ENCODE measurements around the gene MRPS31. TPM values are rescaled to one million over a fixed set of nuclear protein-coding genes. Genes with fewer than 3 reads are reported as not detected.

The MRPS31 gene
- 41.6 and 42.6 TPM in 2 replicates for total RNA-seq

DNA sequence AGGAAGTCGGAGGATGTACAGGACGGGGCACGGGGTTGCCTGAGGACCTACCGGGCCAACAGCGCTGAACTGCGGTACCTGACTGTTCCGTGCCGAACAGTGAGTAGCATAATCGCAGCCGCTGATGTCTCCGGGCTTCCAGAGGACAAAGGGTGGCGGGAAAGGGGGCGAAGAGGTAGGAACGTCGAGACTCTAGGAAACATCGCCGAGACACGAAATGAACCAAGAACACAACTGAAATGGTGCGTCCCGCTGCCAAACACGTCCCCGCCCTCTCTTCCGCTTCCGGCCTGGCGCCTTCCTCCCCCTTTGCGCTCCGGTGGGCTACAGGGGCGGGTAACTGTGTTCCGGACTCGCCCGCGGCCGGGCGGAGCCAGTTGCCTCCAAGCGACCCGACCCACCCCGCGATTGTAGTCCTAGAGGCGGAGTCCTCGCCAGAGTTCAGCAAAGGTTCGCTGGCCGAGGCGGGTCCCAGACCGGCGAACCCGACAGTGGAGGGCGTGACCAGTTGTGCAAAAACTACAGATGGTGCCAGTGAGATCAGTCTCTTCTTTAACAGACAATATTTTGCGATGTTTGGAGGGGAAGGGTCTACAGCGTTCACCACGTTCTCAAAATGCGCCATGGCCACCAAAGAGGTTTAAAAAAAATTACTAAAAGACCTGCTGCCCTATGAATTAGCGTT lies at the start of gene MRPS31:
TSS of gene MRPS31 (minus strand) at position 257 of the 685 bp plus-strand sequence. CDS start at position 203, 54 bp downstream.
- Mint-ChIP-seq H3K27ac (peak within 1 kb of the TSS; percentile 98), H3K4me3 (peak within 1 kb of the TSS; percentile 99), H3K36me3 (ENCODE audit: low read depth) (no peaks in the 10 kb centered on the region), H3K9me3 (no peaks in the 10 kb centered on the region), H3K4me1 (ENCODE audit: low read depth) (peaks cover 29% of the 10 kb centered on the region), H3K27me3 (ENCODE audit: insufficient read depth) (no peaks in the 10 kb centered on the region)
- intact Hi-C loops (cut with micrococcal nuclease), result loop anchor here (1.0 to 10.0 kb wide), 8 partner anchors 18 to 1676 kb away; partner anchors contain the start of genes KBTBD7, MTRF1, SLC25A15 and WBP4
- DNase-seq (ENCODE audit: low spot score), result peak; percentile 93

DNA sequence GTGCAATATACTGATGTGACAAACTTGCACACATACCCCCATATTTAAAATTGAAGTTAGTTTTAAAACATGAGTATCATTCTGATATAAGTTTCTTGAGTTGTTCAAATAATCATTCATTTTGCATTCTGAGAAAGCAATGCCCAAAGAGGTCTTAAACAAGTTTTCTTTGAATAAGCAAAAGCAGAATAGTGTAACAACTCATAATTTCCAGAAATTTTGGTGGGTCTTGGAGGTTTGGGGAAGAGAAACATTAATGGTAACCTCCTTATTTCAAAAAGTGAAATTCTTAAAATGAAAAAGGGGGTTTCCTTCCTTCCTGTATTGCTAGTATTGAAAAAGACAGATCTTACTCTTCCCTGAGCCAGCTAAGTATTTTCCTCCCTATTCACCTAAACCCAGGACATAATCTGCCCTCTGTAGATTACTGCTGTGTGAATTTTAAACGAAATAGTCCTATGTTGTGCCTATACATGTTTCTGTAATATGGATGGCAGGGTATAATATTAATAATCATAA lies 48.9 kb upstream of the MRPS31 start:
- intact Hi-C loops (cut with micrococcal nuclease), result no loop called here
- no peak for DNase-seq (ENCODE audit: low spot score)
- peaks cover 12% of the 10 kb centered on the region for H3K4me1 Mint-ChIP-seq (ENCODE audit: low read depth)
- H3K4me3 Mint-ChIP-seq, result no peak overlapping the region
- no peak overlapping the region for H3K27ac Mint-ChIP-seq
- no peaks in the 10 kb centered on the region for H3K9me3 Mint-ChIP-seq
- H3K36me3 Mint-ChIP-seq (ENCODE audit: low read depth), result peaks cover 2% of the 10 kb centered on the region
- H3K27me3 Mint-ChIP-seq (ENCODE audit: insufficient read depth), result no peaks in the 10 kb centered on the region

DNA sequence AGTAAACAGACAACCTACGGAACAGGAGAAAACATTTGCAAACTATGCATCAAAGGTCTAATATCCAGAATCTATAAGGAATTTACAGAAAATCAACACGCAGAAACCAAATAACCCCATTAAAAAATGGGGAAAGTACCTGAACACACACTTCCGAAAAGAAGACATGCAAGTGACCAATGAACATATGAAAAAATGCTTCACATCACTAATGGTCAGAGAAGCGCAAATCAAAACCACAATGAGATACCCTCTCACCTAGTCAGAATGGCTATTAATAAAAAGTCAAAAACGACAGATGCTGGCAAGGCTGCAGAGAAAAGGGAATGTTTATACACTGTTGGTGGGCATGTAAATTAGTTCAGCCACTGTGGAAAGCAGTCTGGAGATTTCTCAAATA lies 47.9 kb upstream of the MRPS31 start:
- no peak for DNase-seq (ENCODE audit: low spot score)
- no peaks in the 10 kb centered on the region for H3K9me3 Mint-ChIP-seq
- peaks cover 18% of the 10 kb centered on the region for H3K4me1 Mint-ChIP-seq (ENCODE audit: low read depth)
- intact Hi-C loops (cut with micrococcal nuclease), result no loop called here
- no peaks in the 10 kb centered on the region for H3K27me3 Mint-ChIP-seq (ENCODE audit: insufficient read depth)
- H3K36me3 Mint-ChIP-seq (ENCODE audit: low read depth), result peaks cover 3% of the 10 kb centered on the region
- no peak overlapping the region for H3K4me3 Mint-ChIP-seq
- no peak overlapping the region for H3K27ac Mint-ChIP-seq

DNA sequence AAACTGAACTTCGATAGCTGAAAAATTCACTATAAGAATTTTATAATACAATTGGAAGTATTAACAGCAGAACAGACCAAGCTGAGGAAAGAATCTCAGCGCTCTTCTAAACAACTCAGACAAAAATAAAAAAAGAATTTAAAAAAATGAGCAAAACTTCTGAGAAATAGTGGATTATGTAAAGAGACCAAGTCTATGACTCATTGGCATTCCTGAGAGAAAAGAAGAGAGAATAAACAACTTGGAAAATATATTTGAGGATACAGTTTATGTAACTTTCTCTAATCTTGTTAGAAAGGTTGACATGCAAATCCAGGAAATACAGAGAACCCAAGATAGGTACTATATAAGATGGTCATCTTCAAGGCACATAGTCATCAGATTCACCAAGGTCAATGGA lies 43.8 kb upstream of the MRPS31 start:
- H3K27me3 Mint-ChIP-seq (ENCODE audit: insufficient read depth), result no peaks in the 10 kb centered on the region
- DNase-seq (ENCODE audit: low spot score), result no peak
- H3K9me3 Mint-ChIP-seq, result no peaks in the 10 kb centered on the region
- no peak overlapping the region for H3K27ac Mint-ChIP-seq
- H3K36me3 Mint-ChIP-seq (ENCODE audit: low read depth), result peaks cover 11% of the 10 kb centered on the region
- no peak overlapping the region for H3K4me3 Mint-ChIP-seq
- peaks cover 14% of the 10 kb centered on the region for H3K4me1 Mint-ChIP-seq (ENCODE audit: low read depth)
- intact Hi-C loops (cut with micrococcal nuclease), result loop anchor here (1.0 to 5.0 kb wide), 3 partner anchors 38 to 107 kb away; no protein-coding TSS in a partner anchor

- H3K36me3 Mint-ChIP-seq (ENCODE audit: low read depth), result peaks cover 14% of the 10 kb centered on the region
- DNase-seq (ENCODE audit: low spot score), result no peak
- no peak overlapping the region for H3K27ac Mint-ChIP-seq
- no peaks in the 10 kb centered on the region for H3K27me3 Mint-ChIP-seq (ENCODE audit: insufficient read depth)
- H3K4me3 Mint-ChIP-seq, result no peak overlapping the region
- intact Hi-C loops (cut with micrococcal nuclease), result loop anchor here (1.0 to 5.0 kb wide), 3 partner anchors 37 to 108 kb away; no protein-coding TSS in a partner anchor
- H3K9me3 Mint-ChIP-seq, result no peaks in the 10 kb centered on the region
- peaks cover 7% of the 10 kb centered on the region for H3K4me1 Mint-ChIP-seq (ENCODE audit: low read depth)
Observed at GRCh38 chr13:40813667-40814454, 42.9 kb upstream of the MRPS31 start.

DNA sequence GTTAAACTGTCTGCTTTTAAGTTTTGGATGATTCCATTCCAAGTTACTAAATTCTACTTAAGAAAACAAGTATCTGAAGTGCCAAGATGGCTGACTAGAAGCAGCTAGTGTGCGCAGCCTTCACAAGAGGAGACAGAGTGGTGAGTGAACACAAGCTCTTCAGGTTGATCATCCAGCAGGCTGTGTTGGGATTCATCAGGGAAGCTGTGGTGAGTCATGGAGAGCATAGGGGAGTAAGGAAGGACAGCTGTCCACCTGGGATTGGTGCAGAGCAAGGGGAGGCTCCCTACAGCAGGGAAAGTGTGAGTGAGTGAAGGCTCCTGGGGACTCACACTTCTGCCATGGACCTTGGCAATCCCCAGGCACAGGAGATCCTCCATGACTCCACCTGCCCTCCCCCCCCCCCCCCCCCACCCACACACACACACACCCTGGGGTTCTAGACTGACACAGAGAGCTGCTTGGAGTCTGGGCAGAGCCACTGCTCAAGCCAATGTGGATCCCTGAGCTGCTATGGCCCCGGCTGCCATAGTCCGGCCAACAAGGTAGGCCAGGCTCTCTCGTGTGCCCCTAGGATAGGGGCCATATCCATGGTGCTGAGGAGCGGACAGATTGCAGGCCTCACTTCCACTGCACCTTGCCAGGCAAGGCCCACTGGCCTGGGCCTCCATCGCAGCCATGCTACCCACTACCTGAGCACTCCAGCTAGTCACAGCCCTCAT lies 41.9 kb upstream of the MRPS31 start:
- Mint-ChIP-seq H3K9me3 (no peaks in the 10 kb centered on the region), H3K4me1 (ENCODE audit: low read depth) (peaks cover 7% of the 10 kb centered on the region), H3K27ac (no peak overlapping the region), H3K36me3 (ENCODE audit: low read depth) (peaks cover 14% of the 10 kb centered on the region), H3K4me3 (no peak overlapping the region), H3K27me3 (ENCODE audit: insufficient read depth) (no peaks in the 10 kb centered on the region)
- no peak for DNase-seq (ENCODE audit: low spot score)
- intact Hi-C loops (cut with micrococcal nuclease), result loop anchor here (5.0 kb wide), 2 partner anchors 51 to 109 kb away; no protein-coding TSS in a partner anchor

DNA sequence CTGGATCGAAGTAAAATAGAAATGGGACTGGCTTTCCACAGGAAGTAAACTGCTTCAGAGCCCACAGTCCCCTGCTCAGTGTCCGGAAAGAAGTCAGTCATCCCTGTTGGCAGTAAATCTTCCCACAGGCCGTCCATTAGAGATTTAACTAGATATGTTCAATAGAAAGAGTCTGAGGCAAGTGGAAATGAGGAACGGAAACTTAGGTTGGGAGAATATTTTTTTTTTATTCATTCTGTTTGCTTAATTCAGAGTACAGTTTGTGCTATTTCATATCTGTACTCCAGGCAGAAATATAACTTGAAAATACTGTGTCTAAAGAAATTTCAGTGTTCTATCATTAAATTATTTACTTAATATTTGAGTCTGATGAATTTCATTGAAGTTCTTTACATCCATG lies 41.1 kb upstream of the MRPS31 start:
- intact Hi-C loops (cut with micrococcal nuclease), result loop anchor here (5.0 kb wide), 2 partner anchors 50 to 110 kb away; no protein-coding TSS in a partner anchor
- peaks cover 17% of the 10 kb centered on the region for H3K36me3 Mint-ChIP-seq (ENCODE audit: low read depth)
- H3K27me3 Mint-ChIP-seq (ENCODE audit: insufficient read depth), result no peaks in the 10 kb centered on the region
- H3K4me1 Mint-ChIP-seq (ENCODE audit: low read depth), result peaks cover 7% of the 10 kb centered on the region
- no peaks in the 10 kb centered on the region for H3K9me3 Mint-ChIP-seq
- H3K4me3 Mint-ChIP-seq, result no peak overlapping the region
- no peak for DNase-seq (ENCODE audit: low spot score)
- no peak overlapping the region for H3K27ac Mint-ChIP-seq

GRCh38 chr13:40809471-40809870 lies 38.5 kb upstream of the MRPS31 start:
- Mint-ChIP-seq H3K36me3 (ENCODE audit: low read depth) (peaks cover 26% of the 10 kb centered on the region), H3K27me3 (ENCODE audit: insufficient read depth) (no peaks in the 10 kb centered on the region), H3K4me3 (no peak overlapping the region), H3K4me1 (ENCODE audit: low read depth) (peaks cover 7% of the 10 kb centered on the region), H3K27ac (no peak overlapping the region), H3K9me3 (no peaks in the 10 kb centered on the region)
- intact Hi-C loops (cut with micrococcal nuclease), result no loop called here
- DNase-seq (ENCODE audit: low spot score), result no peak

- Mint-ChIP-seq H3K4me1 (ENCODE audit: low read depth) (no peaks in the 10 kb centered on the region), H3K9me3 (no peaks in the 10 kb centered on the region), H3K36me3 (ENCODE audit: low read depth) (peaks cover 28% of the 10 kb centered on the region), H3K27ac (no peak overlapping the region), H3K4me3 (no peak overlapping the region), H3K27me3 (ENCODE audit: insufficient read depth) (no peaks in the 10 kb centered on the region)
- intact Hi-C loops (cut with micrococcal nuclease), result no loop called here
- no peak for DNase-seq (ENCODE audit: low spot score)
Observed at GRCh38 chr13:40806241-40806640, 35.3 kb upstream of the MRPS31 start.

DNA sequence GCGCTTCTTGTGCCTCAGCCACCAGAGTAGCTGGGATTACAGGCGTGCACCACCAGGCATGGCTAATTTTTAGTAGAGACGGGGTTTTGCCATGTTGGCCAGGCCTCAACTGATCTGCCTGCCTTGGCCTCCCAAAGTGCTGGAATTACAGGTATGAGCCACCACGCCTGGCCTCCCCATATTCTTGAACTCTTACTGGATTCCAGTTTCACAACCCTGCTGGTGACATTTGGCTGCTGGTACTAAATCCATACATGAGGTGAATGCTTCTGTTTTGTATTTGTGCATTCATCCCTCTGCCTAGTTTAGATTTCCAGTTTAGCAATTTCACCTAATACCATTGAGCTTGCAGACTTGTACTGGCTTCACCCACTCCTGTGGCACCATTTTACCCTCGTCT lies 32.3 kb upstream of the MRPS31 start:
- Mint-ChIP-seq H3K36me3 (ENCODE audit: low read depth) (peaks cover 32% of the 10 kb centered on the region), H3K9me3 (no peaks in the 10 kb centered on the region), H3K4me1 (ENCODE audit: low read depth) (no peaks in the 10 kb centered on the region), H3K27ac (no peak overlapping the region), H3K27me3 (ENCODE audit: insufficient read depth) (no peaks in the 10 kb centered on the region), H3K4me3 (no peak overlapping the region)
- intact Hi-C loops (cut with micrococcal nuclease), result no loop called here
- no peak for DNase-seq (ENCODE audit: low spot score)

GRCh38 chr13:40801255-40802217 lies 30.5 kb upstream of the MRPS31 start:
- DNase-seq (ENCODE audit: low spot score), result no peak
- peaks cover 26% of the 10 kb centered on the region for H3K36me3 Mint-ChIP-seq (ENCODE audit: low read depth)
- no peak overlapping the region for H3K4me3 Mint-ChIP-seq
- no peaks in the 10 kb centered on the region for H3K9me3 Mint-ChIP-seq
- H3K27ac Mint-ChIP-seq, result no peak overlapping the region
- intact Hi-C loops (cut with micrococcal nuclease), result no loop called here
- no peaks in the 10 kb centered on the region for H3K4me1 Mint-ChIP-seq (ENCODE audit: low read depth)
- H3K27me3 Mint-ChIP-seq (ENCODE audit: insufficient read depth), result no peaks in the 10 kb centered on the region

DNA sequence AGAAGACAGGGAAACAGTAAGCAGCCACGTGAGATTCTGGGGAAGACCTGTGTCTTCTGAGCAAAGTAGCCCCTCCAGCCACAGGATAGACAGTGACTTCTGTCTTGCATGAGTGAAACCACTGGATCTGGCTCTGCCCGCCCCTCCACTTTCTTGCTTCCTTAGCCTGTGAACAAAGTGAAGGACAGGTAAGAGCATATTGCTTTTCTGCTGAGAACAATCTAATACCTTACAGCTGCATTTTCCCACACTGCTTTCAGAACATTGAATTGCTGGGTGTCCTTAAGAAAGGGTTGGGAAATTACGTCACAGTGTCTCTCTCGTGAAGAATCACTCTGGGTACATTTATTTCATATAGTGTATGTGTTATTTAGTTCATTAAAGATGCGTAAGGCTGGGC lies 29.6 kb upstream of the MRPS31 start:
- intact Hi-C loops (cut with micrococcal nuclease), result no loop called here
- H3K4me1 Mint-ChIP-seq (ENCODE audit: low read depth), result no peaks in the 10 kb centered on the region
- H3K4me3 Mint-ChIP-seq, result no peak overlapping the region
- no peak overlapping the region for H3K27ac Mint-ChIP-seq
- peaks cover 26% of the 10 kb centered on the region for H3K36me3 Mint-ChIP-seq (ENCODE audit: low read depth)
- no peaks in the 10 kb centered on the region for H3K27me3 Mint-ChIP-seq (ENCODE audit: insufficient read depth)
- no peak for DNase-seq (ENCODE audit: low spot score)
- H3K9me3 Mint-ChIP-seq, result no peaks in the 10 kb centered on the region

All from activated T-helper 1 cell treated with anti-CD3 and anti-CD28 coated beads, Interleukin-12 subunit alpha, Interleukin-12 subunit beta, Interleukin-2, Interleukin-4 antibody, amounts not matched to agents 30 ng/mL and 10 ng/mL and 1 ng/mL, durations not matched to agents 14 hours and 24 hours and 36 hours (primary cell).